ACC112 (cell line): ENCODE measurements around the gene KIF23.
A peak's percentile ranks its signal among the peaks of the same experiment; 100 is the strongest.

Source experiments
- H2AFZ ChIP-seq: fragments of 200-600 bp; sonication (generic); one replicate; pipeline ENCODE4 v1.6.0; 2017; ENCODE audit warnings: antibody characterized with exemption, low read length; ENCODE audit not compliant: unreplicated experiment
- H3K27ac ChIP-seq: fragments of 200-600 bp; sonication (generic); 2 replicates; pipeline ENCODE4 v1.5.1; 2014; ENCODE audit warnings: low read depth, mild to moderate bottlenecking, antibody characterized with exemption, low read length, moderate library complexity
- H3K27me3 ChIP-seq: fragments of 200-600 bp; sonication (generic); 2 replicates; pipeline ENCODE4 v1.6.1; 2014; ENCODE audit warnings: mild to moderate bottlenecking, antibody characterized with exemption, low read length, moderate library complexity, mixed read lengths; ENCODE audit not compliant: insufficient read depth
- H3K36me3 ChIP-seq: fragments of 200-600 bp; sonication (generic); 2 replicates; pipeline ENCODE4 v1.6.1; 2016; ENCODE audit warnings: mild to moderate bottlenecking, antibody characterized with exemption, low read length, moderate library complexity, mixed read lengths; ENCODE audit not compliant: insufficient read depth
- H3K4me1 ChIP-seq: fragments of 200-600 bp; sonication (generic); one replicate; pipeline ENCODE4 v1.6.1; 2016; ENCODE audit warnings: low read length, mixed read lengths; ENCODE audit not compliant: insufficient read depth, unreplicated experiment, control insufficient read depth
- H3K4me3 ChIP-seq: fragments of 200-600 bp; sonication (generic); 2 replicates; pipeline ENCODE4 v1.5.1; 2014; ENCODE audit warnings: mild to moderate bottlenecking, low read depth, low read length
- H3K79me2 ChIP-seq: fragments of 200-600 bp; sonication (generic); one replicate; pipeline ENCODE4 v1.6.0; 2016; ENCODE audit warnings: low read length; ENCODE audit not compliant: control insufficient read depth, unreplicated experiment, insufficient read depth

KIF23 gene

DNA sequence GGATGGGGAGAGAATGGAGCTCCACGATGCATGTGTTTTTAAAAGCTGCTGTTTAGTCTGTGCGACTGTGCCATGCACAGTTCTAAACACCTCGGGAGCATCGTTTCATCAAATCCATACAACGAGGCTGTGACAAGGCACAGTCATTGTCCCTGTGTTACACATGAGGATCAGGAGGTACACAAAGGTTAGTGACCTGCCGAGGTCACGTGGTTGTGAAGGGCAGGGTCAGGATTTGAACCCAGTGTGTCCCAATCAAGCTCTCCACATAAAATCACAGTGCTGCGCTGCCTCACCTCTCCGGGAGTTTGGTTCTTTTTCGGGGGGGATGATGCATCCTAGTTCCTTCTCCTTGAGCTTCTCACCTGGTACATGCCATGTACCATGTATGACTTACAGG lies 18.7 kb upstream of the KIF23 start:
- Histone ChIP-seq H3K4me1 (peaks cover 30% of the 10 kb centered on the region), H3K27me3 (no peaks in the 10 kb centered on the region), H3K27ac (no peak overlapping the region), H3K79me2 (no peaks in the 10 kb centered on the region), H3K4me3 (no peak overlapping the region), H2AFZ (no peak overlapping the region), H3K36me3 (no peaks in the 10 kb centered on the region)

- Histone ChIP-seq H3K27ac (no peak overlapping the region), H2AFZ (no peak overlapping the region), H3K36me3 (no peaks in the 10 kb centered on the region), H3K4me1 (peaks cover 25% of the 10 kb centered on the region), H3K27me3 (no peaks in the 10 kb centered on the region), H3K79me2 (no peaks in the 10 kb centered on the region), H3K4me3 (no peak overlapping the region)
Measured at GRCh38 chr15:69395991-69396390, 18.2 kb upstream of the KIF23 start.

DNA sequence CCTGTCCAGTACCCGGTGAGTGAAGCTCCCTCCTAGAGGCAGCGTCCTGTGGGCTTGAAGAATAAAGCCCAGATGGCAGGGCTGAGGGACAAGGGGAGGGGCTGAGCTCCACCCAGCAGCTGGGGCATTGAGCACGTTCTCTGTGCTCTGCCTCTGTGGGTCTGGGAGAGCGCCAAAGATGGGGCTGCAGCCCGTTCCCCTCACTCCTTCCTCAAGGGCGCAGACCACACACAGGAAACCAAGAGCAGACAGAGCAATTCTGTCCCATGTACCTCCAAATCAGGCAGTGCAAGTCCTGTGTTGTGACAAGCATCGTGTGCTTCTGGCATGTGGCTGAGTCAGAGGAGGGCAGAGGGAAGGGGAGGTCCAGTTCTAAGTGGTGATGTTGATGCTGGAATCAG lies 15.7 kb upstream of the KIF23 start:
- Histone ChIP-seq H3K27ac (no peak overlapping the region), H2AFZ (no peak overlapping the region)

DNA sequence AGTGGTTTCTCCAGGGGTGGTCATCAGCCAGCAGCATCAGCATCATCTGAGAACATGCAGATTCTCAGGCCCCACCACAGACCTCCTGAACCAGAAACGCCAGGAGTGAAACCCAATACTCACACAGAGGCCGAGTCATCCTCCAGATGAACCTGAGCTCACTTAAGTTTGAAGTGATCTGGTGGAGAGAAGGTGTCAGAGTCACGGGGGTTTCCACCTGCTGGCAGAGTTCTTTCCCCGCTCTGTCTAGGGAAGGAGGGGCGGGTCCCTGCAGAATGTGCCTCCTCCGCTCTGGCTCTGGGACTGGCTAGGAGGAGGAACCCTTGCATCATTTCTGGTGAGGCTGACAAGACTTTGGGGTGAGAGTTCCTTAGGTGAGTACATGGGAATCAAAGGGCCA lies 13.3 kb upstream of the KIF23 start:
- Histone ChIP-seq H3K36me3 (no peaks in the 10 kb centered on the region), H3K4me3 (no peak overlapping the region), H3K4me1 (peaks cover 32% of the 10 kb centered on the region), H2AFZ (no peak overlapping the region), H3K27me3 (no peaks in the 10 kb centered on the region), H3K79me2 (no peaks in the 10 kb centered on the region), H3K27ac (no peak overlapping the region)

More for the DNA sequence above, 15.7 kb upstream of the KIF23 start:
- H3K79me2 ChIP-seq, result no peaks in the 10 kb centered on the region
- H3K36me3 ChIP-seq, result no peaks in the 10 kb centered on the region
- H3K4me1 ChIP-seq, result peaks cover 33% of the 10 kb centered on the region
- H3K27me3 ChIP-seq, result no peaks in the 10 kb centered on the region
- no peak overlapping the region for H3K4me3 ChIP-seq

- H3K4me1 ChIP-seq, result peaks cover 32% of the 10 kb centered on the region
- H3K36me3 ChIP-seq, result no peaks in the 10 kb centered on the region
- H3K4me3 ChIP-seq, result no peak overlapping the region
- no peaks in the 10 kb centered on the region for H3K27me3 ChIP-seq
- H2AFZ ChIP-seq, result no peak overlapping the region
- no peaks in the 10 kb centered on the region for H3K79me2 ChIP-seq
- H3K27ac ChIP-seq, result no peak overlapping the region
Measured at GRCh38 chr15:69402816-69403215, 11.3 kb upstream of the KIF23 start.

- H3K27me3 ChIP-seq, result no peaks in the 10 kb centered on the region
- peak overlapping the region; percentile 42 for H3K27ac ChIP-seq
- H3K36me3 ChIP-seq, result no peaks in the 10 kb centered on the region
- H3K4me1 ChIP-seq, result peaks cover 28% of the 10 kb centered on the region
- no peak overlapping the region for H2AFZ ChIP-seq
- no peaks in the 10 kb centered on the region for H3K79me2 ChIP-seq
- no peak overlapping the region; the same call in 1 of the 2 replicates for H3K4me3 ChIP-seq
Measured at GRCh38 chr15:69403594-69403993, 10.6 kb upstream of the KIF23 start.

GRCh38 chr15:69405110-69405509 lies 9.0 kb upstream of the KIF23 start:
- Histone ChIP-seq H3K27ac (no peak overlapping the region), H3K79me2 (peaks cover under 1% of the 10 kb centered on the region), H3K27me3 (no peaks in the 10 kb centered on the region), H3K4me3 (no peak overlapping the region), H2AFZ (no peak overlapping the region), H3K4me1 (peaks cover 20% of the 10 kb centered on the region), H3K36me3 (no peaks in the 10 kb centered on the region)

DNA sequence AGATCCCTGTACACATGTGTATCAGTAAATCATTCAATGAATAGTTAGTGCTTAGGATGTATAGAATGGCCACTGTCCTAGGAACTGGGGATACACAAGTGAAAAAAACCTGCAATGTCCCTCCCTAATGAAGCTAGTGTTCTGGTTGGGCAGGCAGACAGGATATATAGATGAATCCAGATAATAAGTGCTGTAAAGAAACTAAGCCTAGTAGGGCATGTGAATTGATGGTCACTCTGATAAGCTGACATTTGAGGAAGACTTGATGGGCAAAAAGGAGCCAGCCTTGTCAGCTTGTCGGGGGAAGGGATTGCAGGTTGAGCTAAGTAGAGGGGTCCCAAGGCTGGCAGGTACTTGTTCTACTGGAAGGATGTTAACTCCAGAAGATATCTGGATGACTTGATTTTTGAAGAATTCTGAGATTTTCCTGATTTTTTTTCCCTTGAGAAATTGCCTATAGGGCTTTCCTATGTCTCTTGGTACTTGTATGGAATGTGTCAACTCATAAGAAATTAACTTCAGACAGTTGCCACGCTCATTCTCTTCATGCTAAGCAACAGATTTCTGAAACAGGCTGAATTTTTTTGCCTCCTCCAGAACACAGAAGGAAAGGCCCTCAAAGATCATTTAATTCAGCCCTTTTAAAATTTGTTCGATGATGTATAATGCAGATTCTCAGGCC lies 6.3 kb upstream of the KIF23 start:
- Histone ChIP-seq H2AFZ (no peak overlapping the region), H3K36me3 (no peaks in the 10 kb centered on the region), H3K27me3 (no peaks in the 10 kb centered on the region), H3K4me1 (peaks cover 21% of the 10 kb centered on the region), H3K79me2 (peaks cover 4% of the 10 kb centered on the region), H3K27ac (no peak overlapping the region), H3K4me3 (no peak overlapping the region)

DNA sequence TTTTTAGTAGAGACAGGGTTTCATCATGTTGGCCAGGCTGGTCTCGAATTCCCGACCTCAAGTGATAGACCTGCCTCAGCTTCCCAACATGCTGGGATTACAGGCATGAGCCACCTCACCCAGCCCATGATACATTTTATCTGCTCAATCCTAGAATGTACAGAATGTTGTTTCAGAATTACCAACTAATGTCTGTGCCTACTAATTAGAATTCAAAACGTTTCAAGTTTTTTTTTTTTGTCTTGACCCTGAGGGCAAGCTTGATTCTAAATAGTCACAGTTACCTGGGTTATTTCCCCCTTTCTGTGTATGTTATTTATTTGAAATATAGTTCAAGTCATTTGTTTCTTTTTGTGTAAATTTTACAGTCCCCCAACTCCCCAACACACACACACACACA lies 5.3 kb upstream of the KIF23 start:
- H3K79me2 ChIP-seq, result peaks cover 9% of the 10 kb centered on the region
- H3K27ac ChIP-seq, result no peak overlapping the region
- H3K4me3 ChIP-seq, result no peak overlapping the region
- peaks cover 22% of the 10 kb centered on the region for H3K4me1 ChIP-seq
- no peaks in the 10 kb centered on the region for H3K36me3 ChIP-seq
- no peak overlapping the region for H2AFZ ChIP-seq
- H3K27me3 ChIP-seq, result no peaks in the 10 kb centered on the region

- Histone ChIP-seq H3K79me2 (peaks cover 11% of the 10 kb centered on the region), H3K27me3 (no peaks in the 10 kb centered on the region), H3K4me1 (peaks cover 14% of the 10 kb centered on the region), H3K4me3 (no peak overlapping the region), H3K36me3 (no peaks in the 10 kb centered on the region), H3K27ac (no peak overlapping the region), H2AFZ (no peak overlapping the region)
Measured at GRCh38 chr15:69410248-69410874, 3.8 kb upstream of the KIF23 start.

DNA sequence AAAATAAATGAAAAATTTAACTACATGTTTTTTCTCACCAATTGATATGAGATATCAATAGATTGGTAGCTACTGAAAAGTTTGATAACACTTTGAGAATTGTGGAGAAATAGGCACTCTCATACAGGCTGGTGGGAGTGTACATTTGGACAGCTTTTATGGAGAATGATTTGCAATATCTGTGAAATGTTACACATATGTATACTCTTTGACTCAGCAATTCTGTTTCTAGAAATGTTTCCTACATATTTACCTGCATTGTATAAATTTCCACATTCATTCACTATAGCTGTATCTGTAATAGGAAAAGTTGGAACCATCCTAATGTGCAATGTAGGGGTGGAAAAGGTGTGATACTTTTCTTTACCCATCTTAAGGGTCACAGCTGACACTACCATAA lies 1.9 kb upstream of the KIF23 start:
- Histone ChIP-seq H2AFZ (no peak overlapping the region), H3K27ac (no peak overlapping the region), H3K4me3 (no peak overlapping the region), H3K79me2 (peaks cover 30% of the 10 kb centered on the region), H3K36me3 (no peaks in the 10 kb centered on the region), H3K4me1 (peaks cover 24% of the 10 kb centered on the region), H3K27me3 (no peaks in the 10 kb centered on the region)
